ENCODE results near the gene GPR137. TPM values are rescaled to one million over a fixed set of nuclear protein-coding genes. Genes with fewer than 3 reads are reported as not detected.

The GPR137 gene
- total and polyA plus RNA-seq, 12 donors = 15.6 to 69.8 (median 41.2) TPM

DNA sequence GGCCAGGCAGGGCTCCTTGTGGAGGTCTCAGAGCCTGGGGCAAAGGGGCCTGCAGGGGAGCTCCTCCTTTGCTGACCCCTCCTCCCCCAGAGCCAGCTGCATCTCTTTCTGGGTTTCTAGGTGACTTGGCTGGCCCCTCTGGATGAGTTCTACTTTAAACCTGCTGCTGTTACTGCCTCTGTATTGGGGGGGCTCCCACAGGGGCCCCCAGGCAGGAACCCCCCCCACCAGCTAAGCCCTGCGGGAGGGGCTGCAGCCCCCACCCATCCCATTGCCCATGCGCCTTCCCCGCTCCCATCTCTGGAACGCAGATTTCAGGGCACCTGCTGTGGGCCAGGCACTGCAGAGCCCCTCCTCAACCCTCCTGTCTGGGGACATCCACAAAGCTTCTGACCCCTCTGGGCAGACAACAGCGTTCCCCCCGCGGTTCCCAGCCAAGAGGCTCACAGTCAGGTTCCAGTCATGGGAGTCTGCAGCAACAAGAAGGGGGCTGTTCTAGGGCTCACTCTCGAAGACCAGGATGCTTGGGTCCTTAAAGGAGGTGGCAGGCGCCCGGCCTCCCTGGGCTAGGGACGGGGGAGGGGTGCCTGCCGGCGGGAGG lies 35.1 kb upstream of the GPR137 start:
- TF ChIP-seq POLR2A (IDR thresholded peaks at IDR 0.05) = no peak
- TF ChIP-seq, protein P1, sequence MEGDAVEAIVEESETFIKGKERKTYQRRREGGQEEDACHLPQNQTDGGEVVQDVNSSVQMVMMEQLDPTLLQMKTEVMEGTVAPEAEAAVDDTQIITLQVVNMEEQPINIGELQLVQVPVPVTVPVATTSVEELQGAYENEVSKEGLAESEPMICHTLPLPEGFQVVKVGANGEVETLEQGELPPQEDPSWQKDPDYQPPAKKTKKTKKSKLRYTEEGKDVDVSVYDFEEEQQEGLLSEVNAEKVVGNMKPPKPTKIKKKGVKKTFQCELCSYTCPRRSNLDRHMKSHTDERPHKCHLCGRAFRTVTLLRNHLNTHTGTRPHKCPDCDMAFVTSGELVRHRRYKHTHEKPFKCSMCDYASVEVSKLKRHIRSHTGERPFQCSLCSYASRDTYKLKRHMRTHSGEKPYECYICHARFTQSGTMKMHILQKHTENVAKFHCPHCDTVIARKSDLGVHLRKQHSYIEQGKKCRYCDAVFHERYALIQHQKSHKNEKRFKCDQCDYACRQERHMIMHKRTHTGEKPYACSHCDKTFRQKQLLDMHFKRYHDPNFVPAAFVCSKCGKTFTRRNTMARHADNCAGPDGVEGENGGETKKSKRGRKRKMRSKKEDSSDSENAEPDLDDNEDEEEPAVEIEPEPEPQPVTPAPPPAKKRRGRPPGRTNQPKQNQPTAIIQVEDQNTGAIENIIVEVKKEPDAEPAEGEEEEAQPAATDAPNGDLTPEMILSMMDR (IDR thresholded peaks at IDR 0.05) = no peak
- peak overlapping the region in 1 of 4 donors; percentile 94 for H3K4me3 ChIP-seq

DNA sequence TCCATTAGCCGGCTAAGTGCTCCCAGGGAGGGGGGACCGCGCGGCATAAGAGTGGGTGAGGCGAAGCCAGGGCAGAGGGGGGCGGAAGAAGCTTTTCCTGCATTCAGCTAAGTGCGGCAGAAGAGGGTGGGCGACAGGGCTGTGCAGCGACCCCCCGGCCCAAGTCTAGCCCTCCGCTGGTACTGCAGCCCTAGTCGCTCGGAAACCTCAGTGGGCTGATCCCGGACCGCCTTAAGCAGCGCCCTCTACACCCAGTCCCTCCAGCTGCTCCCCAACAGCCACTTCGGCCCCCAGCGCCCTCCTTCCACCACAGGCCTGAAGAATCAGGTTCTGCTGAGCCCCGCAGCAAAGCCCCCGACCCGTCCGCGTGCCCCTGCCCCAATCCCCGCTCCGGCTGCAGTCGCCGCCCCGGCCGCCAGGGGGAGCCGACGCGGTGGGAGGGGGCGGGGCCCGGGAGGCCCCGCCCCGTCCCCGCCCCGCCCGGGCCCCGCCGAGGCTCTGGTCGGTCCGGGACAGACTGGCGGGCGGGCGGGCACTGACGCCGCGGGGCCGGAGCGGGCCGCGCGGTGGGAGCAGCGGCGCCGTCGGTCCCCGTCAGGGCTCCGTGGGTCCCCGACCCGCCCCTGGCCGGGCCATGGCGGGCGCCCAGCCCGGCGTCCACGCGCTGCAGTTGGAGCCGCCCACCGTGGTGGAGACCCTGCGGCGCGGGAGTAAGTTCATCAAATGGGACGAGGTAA lies 34.5 kb upstream of the GPR137 start, which contains the start of gene PLCB3:
PLCB3 (plus strand) TSS at position 515 of the 737 bp plus-strand sequence; CDS start at position 635, 120 bp downstream.
- Histone ChIP-seq H3K36me3 (replicated peaks in 1 of 2) (peaks cover 0 to 18% of the 10 kb centered on the region in 2 donors), H3K4me1 (replicated peaks in 1 of 2) (peaks cover 29 to 35% of the 10 kb centered on the region in 2 donors), H3K9me3 (replicated peaks in 1 of 3) (no peaks in the 10 kb centered on the region), H3K27ac (peak within 1 kb of the TSS in 3 of 5 donors; percentile 11 to 77 (median 70)), H3K4me3 (peak within 1 kb of the TSS in 3 of 4 donors; percentile 28 to 94 (median 56)), H3K27me3 (no peaks in the 10 kb centered on the region)
- WGBS, 4 donors = 0 to 27% (median 1%) methylated on average over 3 to 75 of the region's 75 CpGs
- intact Hi-C loops (cut with DNase I) = no loop called here
- TF ChIP-seq, protein P1 (IDR thresholded peaks at IDR 0.05) = peak; percentile 30 to 83 (median 77)
- peak; percentile 36 to 66 for TF ChIP-seq POLR2A (IDR thresholded peaks at IDR 0.05)
- peak in 3 of 7 donors; percentile 57 to 73 (median 72) for DNase-seq

More for the DNA sequence above, 35.1 kb upstream of the GPR137 start:
- intact Hi-C loops (cut with DNase I) = no loop called here
- Histone ChIP-seq H3K27me3 (no peaks in the 10 kb centered on the region), H3K36me3 (replicated peaks in 1 of 2) (peaks cover 0 to 11% of the 10 kb centered on the region in 2 donors), H3K27ac (no peak overlapping the region), H3K9me3 (replicated peaks in 1 of 3) (no peaks in the 10 kb centered on the region), H3K4me1 (replicated peaks in 1 of 2) (peaks cover 33 to 41% of the 10 kb centered on the region in 2 donors)
- DNase-seq = peak in 1 of 7 donors; percentile 18
- WGBS, 4 donors = 22 to 36% (median 25%) methylated on average over 7 to 13 of the region's 13 CpGs

DNA sequence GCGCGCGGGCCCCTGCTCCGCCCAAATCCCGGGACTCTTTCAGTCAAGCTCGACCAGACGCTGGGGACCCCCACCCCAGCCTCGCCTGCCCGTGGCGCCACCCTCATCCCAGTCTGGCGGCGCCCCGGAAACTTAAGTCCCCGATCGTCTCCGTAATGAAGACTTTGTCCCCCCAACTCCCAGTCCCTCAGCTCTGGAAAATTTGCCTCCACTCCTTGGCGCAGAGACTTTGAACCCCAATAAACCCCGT lies 34.0 kb upstream of the GPR137 start:
- no peak for TF ChIP-seq POLR2A (IDR thresholded peaks at IDR 0.05)
- TF ChIP-seq, protein P1 (IDR thresholded peaks at IDR 0.05) = no peak
- Histone ChIP-seq H3K4me3 (peak overlapping the region in 3 of 4 donors; percentile 28 to 94 (median 56)), H3K27me3 (no peaks in the 10 kb centered on the region), H3K36me3 (replicated peaks in 1 of 2) (peaks cover 0 to 23% of the 10 kb centered on the region in 2 donors), H3K4me1 (replicated peaks in 1 of 2) (peaks cover 29 to 35% of the 10 kb centered on the region in 2 donors), H3K9me3 (replicated peaks in 1 of 3) (no peaks in the 10 kb centered on the region), H3K27ac (peak overlapping the region in 2 of 5 donors; percentile 70 to 77)
- no peak for DNase-seq
- WGBS, 4 donors = 0 to 2% (median 1%) methylated on average over 8 to 18 of the region's 18 CpGs
- intact Hi-C loops (cut with DNase I) = no loop called here

Measured in adrenal gland (tissue), 12 donors.